Measurements from ENCODE around the gene FZD4. TPM values are rescaled to one million over a fixed set of nuclear protein-coding genes. Genes with fewer than 3 reads are reported as not detected.

The FZD4 gene
- total RNA-seq, 1 experiment from 2014 or later: 4.4 TPM

DNA sequence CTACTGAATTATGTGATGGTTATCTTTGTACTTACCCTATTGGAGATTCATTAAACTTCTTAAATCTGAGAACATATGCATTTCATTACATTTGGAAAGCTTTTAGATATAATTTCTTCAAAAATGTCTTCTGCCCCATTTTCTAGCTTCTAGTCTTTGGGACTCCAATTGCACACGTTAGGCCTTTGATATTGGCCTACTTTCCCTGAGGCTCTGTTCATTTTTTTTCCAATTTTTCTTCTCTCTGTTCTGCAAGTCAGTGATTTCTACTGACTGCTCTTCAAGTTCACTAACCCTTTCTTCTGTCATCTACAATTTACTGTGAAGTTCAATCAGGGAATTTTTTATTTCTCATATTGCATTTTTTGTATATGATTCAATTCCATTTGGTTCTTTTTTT lies 43.0 kb downstream of the FZD4 start:
- no peak for TF ChIP-seq ZFX (IDR thresholded peaks at IDR 0.05)
- no peak for TF ChIP-seq RAD21 (IDR thresholded peaks at IDR 0.05; ENCODE audit: low read depth)
- TF ChIP-seq POLR2AphosphoS5 (IDR thresholded peaks at IDR 0.05; ENCODE audit: low read depth, low read length): no peak
- TF ChIP-seq EZH2phosphoT487 (IDR thresholded peaks at IDR 0.05; ENCODE audit: borderline replicate concordance): no peak
- no peak for TF ChIP-seq CEBPB (IDR thresholded peaks at IDR 0.05; ENCODE audit: low read depth)
- TF ChIP-seq ZBTB33 (IDR thresholded peaks at IDR 0.05; ENCODE audit: extremely low read depth, insufficient replicate concordance, low read length): no peak
- no peak for TF ChIP-seq YY1 (IDR thresholded peaks at IDR 0.05; ENCODE audit: extremely low read depth, insufficient replicate concordance, low read depth, low read length)
- no peak for TF ChIP-seq EZH2 (IDR thresholded peaks at IDR 0.05)
- no peak for TF ChIP-seq ATF3 (IDR thresholded peaks at IDR 0.05)
- TF ChIP-seq SIN3A (IDR thresholded peaks at IDR 0.05; ENCODE audit: low read depth): no peak
- no peak for TF ChIP-seq ZNF274 (IDR thresholded peaks at IDR 0.05; ENCODE audit: low read depth, low read length)
- no peak for TF ChIP-seq SRF (IDR thresholded peaks at IDR 0.05; ENCODE audit: low read depth)
- TF ChIP-seq ELF1 (IDR thresholded peaks at IDR 0.05; ENCODE audit: borderline replicate concordance, low read depth): no peak
- TF ChIP-seq POLR2A (IDR thresholded peaks at IDR 0.05; ENCODE audit: borderline replicate concordance, extremely low read depth, insufficient read depth, insufficient read length): no peak
- TF ChIP-seq, protein P1, sequence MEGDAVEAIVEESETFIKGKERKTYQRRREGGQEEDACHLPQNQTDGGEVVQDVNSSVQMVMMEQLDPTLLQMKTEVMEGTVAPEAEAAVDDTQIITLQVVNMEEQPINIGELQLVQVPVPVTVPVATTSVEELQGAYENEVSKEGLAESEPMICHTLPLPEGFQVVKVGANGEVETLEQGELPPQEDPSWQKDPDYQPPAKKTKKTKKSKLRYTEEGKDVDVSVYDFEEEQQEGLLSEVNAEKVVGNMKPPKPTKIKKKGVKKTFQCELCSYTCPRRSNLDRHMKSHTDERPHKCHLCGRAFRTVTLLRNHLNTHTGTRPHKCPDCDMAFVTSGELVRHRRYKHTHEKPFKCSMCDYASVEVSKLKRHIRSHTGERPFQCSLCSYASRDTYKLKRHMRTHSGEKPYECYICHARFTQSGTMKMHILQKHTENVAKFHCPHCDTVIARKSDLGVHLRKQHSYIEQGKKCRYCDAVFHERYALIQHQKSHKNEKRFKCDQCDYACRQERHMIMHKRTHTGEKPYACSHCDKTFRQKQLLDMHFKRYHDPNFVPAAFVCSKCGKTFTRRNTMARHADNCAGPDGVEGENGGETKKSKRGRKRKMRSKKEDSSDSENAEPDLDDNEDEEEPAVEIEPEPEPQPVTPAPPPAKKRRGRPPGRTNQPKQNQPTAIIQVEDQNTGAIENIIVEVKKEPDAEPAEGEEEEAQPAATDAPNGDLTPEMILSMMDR (IDR thresholded peaks at IDR 0.05 in 2 of 3, conservative IDR thresholded peaks at IDR 0.05 in 1 of 3; ENCODE audit: borderline replicate concordance in 1 of 3, insufficient read depth in 1 of 3, low read depth in 2 of 3, low read length in 2 of 3): no peak
- Histone ChIP-seq H3K36me3 (ENCODE audit: control insufficient read depth in 1 of 2, insufficient read depth in 2 of 2, low read length in 2 of 2) (no peaks in the 10 kb centered on the region), H3K9ac (ENCODE audit: low read length) (no peak overlapping the region), H4K20me1 (ENCODE audit: insufficient read depth) (no peaks in the 10 kb centered on the region), H3K4me3 (replicated peaks in 1 of 2; ENCODE audit: low read depth in 1 of 2, low read length in 2 of 2) (no peak overlapping the region), H3K9me2 (ENCODE audit: insufficient read depth) (0 out of 2 replicates have a peak, but pooled peaks cover 4% of the 10 kb centered on the region), H3K27me3 (ENCODE audit: insufficient read depth, low read length) (no peaks in the 10 kb centered on the region), H3K79me2 (ENCODE audit: insufficient read depth, low read length) (no peaks in the 10 kb centered on the region), H3K9me3 (ENCODE audit: control insufficient read depth in 1 of 2, insufficient read depth in 1 of 2, low read depth in 1 of 2, low read length in 2 of 2) (no peaks in the 10 kb centered on the region), H2AFZ (ENCODE audit: low read depth, low read length, poor library complexity, severe bottlenecking) (no peak overlapping the region), H3K27ac (ENCODE audit: low read depth, low read length) (no peak overlapping the region), H3K4me2 (ENCODE audit: low read length) (no peak overlapping the region), H3K4me1 (ENCODE audit: control insufficient read depth in 1 of 2, insufficient read depth in 2 of 2, low read length in 2 of 2) (peaks cover 12 to 18% of the 10 kb centered on the region in 2 experiments)
- ATAC-seq (no peak), DNase-seq (ENCODE audit: low read depth, low spot score) (no peak)
- intact Hi-C loops (cut with micrococcal nuclease): no loop called here
- BruUV-seq (replicated peaks): no TSS peak
- CTCF ChIA-PET: no interaction called here
- POLR2A ChIA-PET: no interaction called here
- RAD21 ChIA-PET (ENCODE audit: low non-redundant PET in 1 of 2, low total read pairs in 2 of 2, uncharacterized antibody in 2 of 2, unreplicated experiment in 2 of 2): interaction anchor here in 1 of 2 experiments (0.6 kb wide), 1 partner anchor 33 kb away, joined by 5 read pairs; no protein-coding TSS in a partner anchor
